LHCN-M2 (cell line): ENCODE results near the gene XPO5. TPM values are rescaled to one million over a fixed set of nuclear protein-coding genes. Genes with fewer than 3 reads are reported as not detected.
"Not testable (repeated sequence)": the region's sequence is repeated elsewhere in the genome, so short reads cannot be mapped to it uniquely, and the experiment has no call there.

Experiments used
- DNase-seq: peaks from one replicate; pipeline ENCODE4 v3.0.0-alpha.2; 2012; ENCODE audit warnings: low read depth
- polyA plus RNA-seq: library from polyadenylated mRNA; unstranded; fragments of >200 nt; gene quantifications from one replicate; pipeline ENCODE4 v1.2.1, GENCODE V29; 2012; ENCODE audit warnings: missing spikeins
- total RNA-seq: library from RNA; depleted of rRNA; stranded (reverse); fragments of >200 nt; gene quantifications from 2 replicates; pipeline ENCODE4 v1.2.3, GENCODE V29; 2014; rRNA removed

XPO5 gene
- total RNA-seq, result 33.8 and 34.2 TPM in 2 replicates
- polyA plus RNA-seq, result 19.7 TPM

- DNase-seq, result peak; percentile 88
Measured at GRCh38 chr6:43575772-43576551, at the start of gene XPO5, which contains the start of gene POLH. TSS of gene XPO5 (minus strand) at chr6:43576038. CDS start at chr6:43575864, 174 bp downstream. TSS of gene POLH (plus strand) at chr6:43576185. CDS start at chr6:43582320, 6,135 bp downstream.

- DNase-seq, result no peak
Measured at GRCh38 chr6:43625393-43625992, 49.7 kb upstream of the XPO5 start.

- no peak for DNase-seq
Measured at GRCh38 chr6:43624786-43625288, 49.0 kb upstream of the XPO5 start.

GRCh38 chr6:43623880-43624785 lies 48.3 kb upstream of the XPO5 start:
- no peak for DNase-seq

- DNase-seq, result no peak
Measured at GRCh38 chr6:43622541-43622940, 46.7 kb upstream of the XPO5 start.

- DNase-seq, result no peak
Measured at GRCh38 chr6:43621836-43622180, 46.0 kb upstream of the XPO5 start.

- DNase-seq, result no peak
Measured at GRCh38 chr6:43621078-43621835, 45.4 kb upstream of the XPO5 start.

GRCh38 chr6:43616725-43617472 lies 41.1 kb upstream of the XPO5 start:
- DNase-seq, result peak; percentile 13

GRCh38 chr6:43614396-43614730 lies 38.5 kb upstream of the XPO5 start:
- DNase-seq, result no peak

- no peak for DNase-seq
Measured at GRCh38 chr6:43613721-43614395, 38.0 kb upstream of the XPO5 start.

GRCh38 chr6:43610431-43610830 lies 34.6 kb upstream of the XPO5 start:
- DNase-seq, result no peak

GRCh38 chr6:43609402-43609801 lies 33.6 kb upstream of the XPO5 start:
- no peak for DNase-seq

- DNase-seq, result no peak
Measured at GRCh38 chr6:43608807-43609206, 33.0 kb upstream of the XPO5 start.

GRCh38 chr6:43608310-43608763 lies 32.5 kb upstream of the XPO5 start:
- DNase-seq, result peak; percentile 76

- DNase-seq, result no peak
Measured at GRCh38 chr6:43606019-43606418, 30.2 kb upstream of the XPO5 start.

- peak; percentile 78 for DNase-seq
Measured at GRCh38 chr6:43604174-43604573, 28.3 kb upstream of the XPO5 start.

- no peak for DNase-seq
Measured at GRCh38 chr6:43600595-43600994, 24.8 kb upstream of the XPO5 start.

- DNase-seq, result no peak
Measured at GRCh38 chr6:43593938-43594337, 18.1 kb upstream of the XPO5 start.

GRCh38 chr6:43589564-43589963 lies 13.7 kb upstream of the XPO5 start:
- not testable (repeated sequence) for DNase-seq

GRCh38 chr6:43588194-43588593 lies 12.4 kb upstream of the XPO5 start:
- no peak for DNase-seq
